GM12891 (cell line): ENCODE measurements around the gene CCDC18.

ENCODE experiments used
- PAX5 ChIP-seq: IDR thresholded peaks from 2 replicates; pipeline ENCODE4 v1.6.1; 2011; ENCODE audit warnings: low read length, moderate library complexity, mild to moderate bottlenecking; ENCODE audit not compliant: insufficient read depth, severe bottlenecking
- POLR2A ChIP-seq: IDR thresholded peaks from 2 replicates; pipeline ENCODE4 v1.6.1; 2011; ENCODE audit warnings: low read depth, low read length, control low read depth
- POLR2AphosphoS5 ChIP-seq: IDR thresholded peaks from 2 replicates; pipeline ENCODE4 v1.6.1; 2011; ENCODE audit warnings: low read depth, low read length, control low read depth
- SPI1 ChIP-seq: IDR thresholded peaks from 2 replicates; pipeline ENCODE4 v1.6.1; 2011; ENCODE audit warnings: low read depth, low read length, control low read depth
- TAF1 ChIP-seq: IDR thresholded peaks from 2 replicates; pipeline ENCODE4 v1.6.1; 2011; ENCODE audit warnings: low read depth, low read length, control low read depth

GRCh38 chr1:93154898-93155297 is 25.6 kb upstream of the CCDC18 start:
- TF ChIP-seq POLR2AphosphoS5 = no peak
- no peak for TF ChIP-seq POLR2A
- TF ChIP-seq SPI1 = no peak
- TF ChIP-seq TAF1 = no peak
- TF ChIP-seq PAX5 = no peak
